ENCODE measurements around the gene DCDC2C.

- TF ChIP-seq CTCF (IDR thresholded peaks at IDR 0.05; ENCODE audit: extremely low read depth in 1 of 2, insufficient read depth in 1 of 2, low read depth in 1 of 2, low read length in 2 of 2), result no peak
- no peak for TF ChIP-seq POLR2A (IDR thresholded peaks at IDR 0.05; ENCODE audit: low read depth, low read length)
- TF ChIP-seq POLR2AphosphoS5 (IDR thresholded peaks at IDR 0.05; ENCODE audit: insufficient read depth, low read depth, low read length), result no peak
- TF ChIP-seq EZH2 (IDR thresholded peaks at IDR 0.05; ENCODE audit: borderline replicate concordance, low read depth, low read length, severe bottlenecking), result no peak
These were observed 57.9 kb downstream of the DCDC2C start for GRCh38 chr2:3761272-3761671.
